ENCODE data around the gene TANC1. TPM values are rescaled to one million over a fixed set of nuclear protein-coding genes. Genes with fewer than 3 reads are reported as not detected.
"Not testable (repeated sequence)": the region's sequence is repeated elsewhere in the genome, so short reads cannot be mapped to it uniquely, and the experiment has no call there.

The TANC1 gene
- total and polyA plus RNA-seq, 4 donors = 23.0 to 31.6 (median 25.0) TPM

DNA sequence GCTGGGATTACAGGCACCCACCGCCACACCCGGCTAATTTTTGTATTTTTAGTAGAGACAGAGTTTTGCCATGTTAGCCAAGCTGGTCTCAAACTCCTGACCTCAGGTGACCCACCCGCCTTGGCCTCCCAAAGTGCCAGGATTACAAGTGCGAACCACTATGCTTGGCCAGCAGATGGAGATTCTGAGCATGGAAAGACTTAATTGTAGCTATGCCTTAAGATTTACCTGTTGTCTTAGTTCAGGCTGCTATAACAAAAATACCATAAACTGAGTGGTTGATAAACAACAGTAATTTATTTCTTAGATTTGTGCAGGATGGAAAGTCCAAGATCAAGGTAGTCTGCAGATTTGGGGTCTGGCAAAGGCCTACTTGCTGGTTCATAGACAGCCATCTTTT is 172.4 kb downstream of the TANC1 start:
- 100% methylated on average over 1 of the region's 4 CpGs for WGBS (ENCODE audit: insufficient coverage)
- not testable (repeated sequence) for H3K4me1 ChIP-seq (ENCODE audit: control insufficient read depth, insufficient read depth, low read length); H3K4me3 ChIP-seq (ENCODE audit: low read depth, low read length); H3K27ac ChIP-seq (ENCODE audit: low read depth, low read length); H3K36me3 ChIP-seq (ENCODE audit: control insufficient read depth, insufficient read depth, low read length); H3K27me3 ChIP-seq (ENCODE audit: control insufficient read depth, insufficient read depth, low read length); DNase-seq (ENCODE audit: low read depth in 4 of 6, low spot score in 6 of 6); H3K9me3 ChIP-seq (ENCODE audit: control insufficient read depth, insufficient read depth, low read length)

GRCh38 chr2:159144776-159145614 is 176.6 kb downstream of the TANC1 start:
- H3K9me3 ChIP-seq (ENCODE audit: control insufficient read depth, insufficient read depth, low read length) = no peaks in the 10 kb centered on the region
- H3K4me3 ChIP-seq (ENCODE audit: low read depth, low read length) = no peak overlapping the region
- H3K27ac ChIP-seq (ENCODE audit: low read depth, low read length) = no peak overlapping the region
- 98% methylated on average over 6 of the region's 9 CpGs for WGBS (ENCODE audit: insufficient coverage)
- DNase-seq (ENCODE audit: low read depth in 4 of 6, low spot score in 6 of 6) = no peak
- H3K36me3 ChIP-seq (ENCODE audit: control insufficient read depth, insufficient read depth, low read length) = no peaks in the 10 kb centered on the region
- H3K4me1 ChIP-seq (ENCODE audit: control insufficient read depth, insufficient read depth, low read length) = peaks cover 12% of the 10 kb centered on the region
- no peaks in the 10 kb centered on the region for H3K27me3 ChIP-seq (ENCODE audit: control insufficient read depth, insufficient read depth, low read length)

DNA sequence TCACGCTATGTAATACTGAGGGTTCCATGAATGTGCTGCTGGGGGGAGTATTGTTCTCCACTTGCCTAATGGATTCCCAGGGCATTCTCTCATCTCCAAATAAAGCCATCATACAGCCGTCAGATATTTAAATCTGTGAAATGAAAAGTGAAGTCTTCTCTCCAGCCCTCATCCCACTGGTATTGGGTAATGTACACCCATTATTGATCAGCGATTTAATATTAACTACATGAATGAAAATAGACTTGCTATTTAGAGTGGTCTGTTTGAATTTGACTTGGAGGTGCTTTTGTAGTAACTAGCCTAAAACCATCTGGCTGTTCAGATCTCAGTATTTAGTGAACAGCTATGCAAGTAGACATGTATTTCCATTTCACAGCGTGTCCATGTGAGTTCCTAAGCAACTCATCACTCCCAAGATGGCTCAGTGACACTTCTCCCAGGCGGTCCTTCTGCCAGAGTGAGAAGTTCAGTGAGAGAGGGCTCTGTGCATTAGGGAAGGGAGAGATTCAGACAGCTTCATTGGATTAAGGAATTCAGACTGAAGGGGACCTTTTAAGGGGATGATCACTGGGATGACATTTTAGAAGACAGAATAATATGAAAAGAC is 177.4 kb downstream of the TANC1 start:
- 83% methylated on average over 1 of the region's 5 CpGs for WGBS (ENCODE audit: insufficient coverage)
- H3K4me3 ChIP-seq (ENCODE audit: low read depth, low read length) = no peak overlapping the region
- H3K9me3 ChIP-seq (ENCODE audit: control insufficient read depth, insufficient read depth, low read length) = no peaks in the 10 kb centered on the region
- H3K27ac ChIP-seq (ENCODE audit: low read depth, low read length) = no peak overlapping the region
- no peaks in the 10 kb centered on the region for H3K27me3 ChIP-seq (ENCODE audit: control insufficient read depth, insufficient read depth, low read length)
- DNase-seq (ENCODE audit: low read depth in 4 of 6, low spot score in 6 of 6) = peak in 1 of 6 donors; percentile 43
- no peaks in the 10 kb centered on the region for H3K36me3 ChIP-seq (ENCODE audit: control insufficient read depth, insufficient read depth, low read length)
- H3K4me1 ChIP-seq (ENCODE audit: control insufficient read depth, insufficient read depth, low read length) = peaks cover 16% of the 10 kb centered on the region

DNA sequence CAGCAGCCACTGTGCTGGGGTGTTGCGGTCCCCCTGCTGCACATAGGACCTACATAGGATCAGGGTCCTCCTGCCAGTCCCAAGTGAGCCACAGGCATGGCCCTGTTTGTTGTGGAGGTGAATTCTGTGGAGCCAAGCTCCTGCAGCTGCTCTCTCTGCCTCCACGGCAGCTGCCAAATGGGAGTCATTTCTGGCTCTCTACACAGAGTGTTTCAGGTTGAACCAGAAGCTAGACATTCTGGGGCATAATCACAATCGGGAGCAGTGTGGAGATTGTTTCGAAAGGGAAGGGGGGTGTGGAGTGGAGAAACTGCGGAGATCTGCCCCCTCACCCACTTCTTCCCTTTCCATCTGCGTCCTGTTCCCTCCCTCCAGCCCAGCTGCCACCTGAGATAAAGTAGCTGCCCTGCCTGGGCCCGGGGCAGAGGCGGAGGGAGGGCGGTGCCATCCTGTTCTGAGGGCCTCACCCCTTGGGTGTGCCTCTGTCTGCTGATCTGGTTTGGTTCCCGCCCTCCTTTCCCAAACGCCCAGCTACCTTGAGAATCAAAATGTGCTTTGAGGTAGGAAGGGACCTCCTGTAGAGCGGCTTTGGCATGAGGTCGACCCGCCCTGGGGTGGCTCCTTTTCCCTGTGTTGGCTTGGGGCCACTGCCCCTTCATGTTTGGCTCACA is 178.7 kb downstream of the TANC1 start:
- WGBS (ENCODE audit: insufficient coverage) = 71% methylated on average over 7 of the region's 14 CpGs
- Histone ChIP-seq H3K27me3 (ENCODE audit: control insufficient read depth, insufficient read depth, low read length) (no peaks in the 10 kb centered on the region), H3K4me1 (ENCODE audit: control insufficient read depth, insufficient read depth, low read length) (peaks cover 16% of the 10 kb centered on the region), H3K27ac (ENCODE audit: low read depth, low read length) (no peak overlapping the region), H3K9me3 (ENCODE audit: control insufficient read depth, insufficient read depth, low read length) (no peaks in the 10 kb centered on the region), H3K36me3 (ENCODE audit: control insufficient read depth, insufficient read depth, low read length) (no peaks in the 10 kb centered on the region), H3K4me3 (ENCODE audit: low read depth, low read length) (no peak overlapping the region)
- DNase-seq (ENCODE audit: low read depth in 4 of 6, low spot score in 6 of 6) = peak in 1 of 6 donors; percentile 55

- Histone ChIP-seq H3K4me1 (ENCODE audit: control insufficient read depth, insufficient read depth, low read length) (peaks cover 16% of the 10 kb centered on the region), H3K9me3 (ENCODE audit: control insufficient read depth, insufficient read depth, low read length) (no peaks in the 10 kb centered on the region), H3K27ac (ENCODE audit: low read depth, low read length) (no peak overlapping the region), H3K4me3 (ENCODE audit: low read depth, low read length) (no peak overlapping the region), H3K27me3 (ENCODE audit: control insufficient read depth, insufficient read depth, low read length) (no peaks in the 10 kb centered on the region), H3K36me3 (ENCODE audit: control insufficient read depth, insufficient read depth, low read length) (no peaks in the 10 kb centered on the region)
- peak in 1 of 6 donors; percentile 67 for DNase-seq (ENCODE audit: low read depth in 4 of 6, low spot score in 6 of 6)
- no CpG with 5 or more reads among the region's 3 CpGs for WGBS (ENCODE audit: insufficient coverage)
Observed at GRCh38 chr2:159147690-159148089, 179.2 kb downstream of the TANC1 start.

DNA sequence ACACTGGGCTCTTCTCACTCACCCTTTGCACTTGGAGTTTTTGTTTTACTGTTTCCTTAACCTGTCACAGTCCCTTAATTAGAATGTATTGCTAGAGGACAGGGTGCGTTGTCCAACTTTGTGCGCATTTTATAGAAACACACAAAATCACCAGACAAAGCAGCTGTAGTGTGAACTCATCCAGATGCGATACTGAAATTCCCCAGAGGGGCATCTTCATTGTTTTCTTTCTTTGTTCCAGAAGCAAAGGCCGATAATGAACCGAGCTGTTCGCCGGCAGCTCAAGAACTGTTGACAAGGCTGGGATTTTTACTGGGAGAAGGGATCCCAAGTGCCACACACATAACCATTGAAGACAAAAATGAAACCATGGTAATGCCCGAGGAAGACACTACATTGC is 180.5 kb downstream of the TANC1 start:
- DNase-seq (ENCODE audit: low read depth in 4 of 6, low spot score in 6 of 6) = peak in 2 of 6 donors; percentile 33 to 87
- Histone ChIP-seq H3K4me3 (ENCODE audit: low read depth, low read length) (no peak overlapping the region), H3K4me1 (ENCODE audit: control insufficient read depth, insufficient read depth, low read length) (peaks cover 16% of the 10 kb centered on the region), H3K36me3 (ENCODE audit: control insufficient read depth, insufficient read depth, low read length) (no peaks in the 10 kb centered on the region), H3K27ac (ENCODE audit: low read depth, low read length) (no peak overlapping the region), H3K9me3 (ENCODE audit: control insufficient read depth, insufficient read depth, low read length) (no peaks in the 10 kb centered on the region), H3K27me3 (ENCODE audit: control insufficient read depth, insufficient read depth, low read length) (no peaks in the 10 kb centered on the region)
- WGBS (ENCODE audit: insufficient coverage) = 35% methylated on average over 3 of the region's 8 CpGs

GRCh38 chr2:159149747-159150146 is 181.3 kb downstream of the TANC1 start:
- WGBS (ENCODE audit: insufficient coverage) = 63% methylated on average over 2 of the region's 2 CpGs
- no peak overlapping the region for H3K27ac ChIP-seq (ENCODE audit: low read depth, low read length)

DNA sequence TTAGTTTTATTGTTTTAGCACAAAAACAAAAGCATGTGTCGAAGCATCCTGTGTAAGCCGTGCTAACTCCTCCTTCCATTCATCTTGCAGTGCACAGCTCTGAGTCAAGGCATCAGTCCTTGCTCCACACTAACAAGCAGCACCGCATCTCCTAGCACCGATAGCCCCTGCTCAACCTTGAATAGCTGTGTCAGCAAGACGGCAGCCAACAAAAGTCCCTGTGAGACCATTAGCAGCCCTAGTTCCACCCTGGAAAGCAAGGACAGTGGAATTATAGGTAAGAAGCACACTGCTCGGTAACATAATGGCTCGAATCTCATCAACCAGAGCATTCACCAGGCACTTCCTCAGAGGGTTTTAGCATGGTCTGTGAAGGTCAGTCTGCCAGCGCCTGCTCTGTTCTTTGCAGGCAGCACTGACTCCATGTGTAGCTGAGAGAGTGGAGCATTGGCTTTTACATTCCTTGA is 181.9 kb downstream of the TANC1 start:
- no peak overlapping the region for H3K4me3 ChIP-seq (ENCODE audit: low read depth, low read length)
- no peaks in the 10 kb centered on the region for H3K27me3 ChIP-seq (ENCODE audit: control insufficient read depth, insufficient read depth, low read length)
- H3K9me3 ChIP-seq (ENCODE audit: control insufficient read depth, insufficient read depth, low read length) = no peaks in the 10 kb centered on the region
- H3K27ac ChIP-seq (ENCODE audit: low read depth, low read length) = no peak overlapping the region
- 18% methylated on average over 5 of the region's 8 CpGs for WGBS (ENCODE audit: insufficient coverage)
- no peaks in the 10 kb centered on the region for H3K36me3 ChIP-seq (ENCODE audit: control insufficient read depth, insufficient read depth, low read length)
- peak in 2 of 6 donors; percentile 31 to 89 for DNase-seq (ENCODE audit: low read depth in 4 of 6, low spot score in 6 of 6)
- peaks cover 18% of the 10 kb centered on the region for H3K4me1 ChIP-seq (ENCODE audit: control insufficient read depth, insufficient read depth, low read length)

More at GRCh38 chr2:159149747-159150146, 181.3 kb downstream of the TANC1 start:
- Histone ChIP-seq H3K4me1 (ENCODE audit: control insufficient read depth, insufficient read depth, low read length) (peaks cover 18% of the 10 kb centered on the region), H3K4me3 (ENCODE audit: low read depth, low read length) (no peak overlapping the region), H3K27me3 (ENCODE audit: control insufficient read depth, insufficient read depth, low read length) (no peaks in the 10 kb centered on the region), H3K9me3 (ENCODE audit: control insufficient read depth, insufficient read depth, low read length) (no peaks in the 10 kb centered on the region), H3K36me3 (ENCODE audit: control insufficient read depth, insufficient read depth, low read length) (no peaks in the 10 kb centered on the region)
- peak in 1 of 6 donors; percentile 73 for DNase-seq (ENCODE audit: low read depth in 4 of 6, low spot score in 6 of 6)

- H3K27ac ChIP-seq (ENCODE audit: low read depth, low read length) = no peak overlapping the region
- no peaks in the 10 kb centered on the region for H3K36me3 ChIP-seq (ENCODE audit: control insufficient read depth, insufficient read depth, low read length)
- H3K27me3 ChIP-seq (ENCODE audit: control insufficient read depth, insufficient read depth, low read length) = no peaks in the 10 kb centered on the region
- H3K4me1 ChIP-seq (ENCODE audit: control insufficient read depth, insufficient read depth, low read length) = peaks cover 18% of the 10 kb centered on the region
- H3K9me3 ChIP-seq (ENCODE audit: control insufficient read depth, insufficient read depth, low read length) = no peaks in the 10 kb centered on the region
- WGBS (ENCODE audit: insufficient coverage) = no CpG with 5 or more reads among the region's 5 CpGs
- no peak overlapping the region for H3K4me3 ChIP-seq (ENCODE audit: low read depth, low read length)
- no peak for DNase-seq (ENCODE audit: low read depth in 4 of 6, low spot score in 6 of 6)
Observed at GRCh38 chr2:159151198-159152127, 183.0 kb downstream of the TANC1 start.
